Activated CD4-positive, CD25-positive, alpha-beta regulatory T cell (primary cell): ENCODE measurements around the gene AS3MT.
"Not testable (repeated sequence)": the region's sequence is repeated elsewhere in the genome, so short reads cannot be mapped to it uniquely, and the experiment has no call there.

Source experiments
- DNase-seq, 4 experiments: peaks; one replicate each; lab custom pipeline; 2025; lab: John Stamatoyannopoulos, UW

The AS3MT gene

DNA sequence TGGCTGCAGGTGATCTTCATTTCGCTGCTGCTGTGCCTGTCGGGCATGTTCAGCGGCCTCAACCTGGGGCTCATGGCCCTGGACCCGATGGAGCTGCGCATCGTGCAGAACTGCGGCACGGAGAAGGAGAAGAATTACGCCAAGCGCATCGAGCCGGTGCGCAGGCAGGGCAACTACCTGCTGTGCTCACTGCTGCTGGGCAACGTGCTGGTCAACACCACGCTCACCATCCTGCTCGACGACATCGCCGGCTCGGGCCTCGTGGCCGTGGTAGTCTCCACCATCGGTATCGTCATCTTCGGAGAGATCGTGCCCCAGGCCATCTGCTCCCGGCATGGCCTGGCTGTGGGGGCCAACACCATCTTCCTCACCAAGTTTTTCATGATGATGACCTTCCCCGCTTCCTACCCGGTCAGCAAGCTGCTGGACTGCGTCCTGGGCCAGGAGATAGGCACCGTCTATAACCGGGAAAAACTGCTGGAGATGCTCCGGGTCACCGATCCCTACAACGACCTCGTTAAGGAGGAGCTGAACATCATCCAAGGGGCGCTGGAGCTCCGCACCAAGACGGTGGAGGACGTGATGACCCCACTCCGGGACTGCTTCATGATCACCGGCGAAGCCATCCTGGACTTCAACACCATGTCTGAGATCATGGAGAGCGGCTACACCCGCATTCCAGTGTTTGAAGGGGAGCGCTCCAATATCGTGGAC is 50.1 kb downstream of the AS3MT start:
- no peak for DNase-seq

DNA sequence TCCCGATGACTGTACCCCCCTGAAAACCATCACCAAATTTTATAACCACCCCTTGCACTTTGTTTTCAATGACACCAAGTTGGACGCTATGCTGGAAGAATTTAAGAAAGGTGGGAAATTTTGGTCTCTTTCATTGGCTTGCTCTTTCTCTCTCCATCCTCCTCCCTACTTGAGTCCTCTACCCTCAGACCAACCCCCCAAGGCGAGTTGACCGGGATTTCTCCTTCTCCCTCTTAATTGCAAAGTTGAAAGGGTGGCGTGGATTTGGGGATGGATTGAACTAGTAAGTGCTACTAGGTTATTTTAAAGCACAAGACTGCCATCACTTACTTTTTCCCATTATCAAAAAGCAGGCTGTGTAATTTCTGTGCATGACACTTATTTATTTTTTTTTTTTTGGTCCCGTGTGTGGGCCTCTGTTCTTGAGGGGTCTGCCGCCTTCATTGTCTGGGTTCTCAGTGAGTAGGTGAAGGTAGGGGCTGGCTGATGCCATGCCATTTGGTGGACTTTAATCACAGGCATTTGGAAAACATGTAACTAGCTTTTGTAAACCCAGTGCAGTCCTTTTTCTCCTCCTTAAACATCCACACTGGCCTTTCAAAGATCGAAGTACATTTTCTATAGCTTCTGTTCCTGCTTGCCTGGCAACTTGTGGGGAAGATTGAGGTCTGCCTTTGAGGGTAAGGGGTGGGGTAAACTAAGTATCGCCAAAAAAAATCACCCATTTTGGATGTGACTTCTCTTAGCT is 50.9 kb downstream of the AS3MT start:
- no peak for DNase-seq

DNA sequence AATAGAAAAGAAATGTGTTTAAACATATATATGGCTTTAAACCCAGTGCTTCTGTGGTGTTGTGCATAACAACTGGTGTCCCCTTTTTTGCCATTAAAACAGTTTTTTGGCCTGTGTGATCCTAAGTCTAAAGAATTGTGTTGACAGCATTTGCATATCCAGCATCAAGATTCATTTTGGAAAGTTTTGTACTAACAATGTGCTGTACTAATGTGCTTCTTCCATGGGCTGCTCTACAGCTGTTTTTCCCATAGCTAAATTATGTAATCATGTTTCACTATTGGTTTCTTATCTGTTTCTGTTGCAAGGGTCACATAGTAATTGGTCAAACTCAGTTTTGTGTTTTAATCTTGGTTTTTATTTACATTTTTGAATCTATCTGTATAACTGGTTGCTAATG is 54.3 kb downstream of the AS3MT start:
- DNase-seq: no peak

DNA sequence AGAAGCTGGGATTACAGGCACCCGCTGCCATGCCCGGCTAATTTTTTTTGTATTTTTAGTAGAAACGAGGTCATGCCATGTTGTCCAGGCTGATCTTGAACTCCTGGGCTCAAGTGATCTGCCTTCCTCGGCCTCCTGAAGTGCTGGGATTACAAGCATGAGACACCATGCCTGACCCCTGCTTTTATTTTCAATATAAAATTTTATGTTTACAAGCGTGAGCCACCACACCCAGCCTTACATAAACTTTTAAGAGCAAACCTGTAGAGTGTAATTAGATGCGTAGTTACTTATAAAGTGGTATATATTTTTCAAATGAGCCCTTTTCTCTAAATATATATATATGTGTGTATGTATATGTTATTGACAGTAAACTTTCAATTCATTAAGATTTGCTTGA is 57.6 kb downstream of the AS3MT start:
- DNase-seq: no peak

DNA sequence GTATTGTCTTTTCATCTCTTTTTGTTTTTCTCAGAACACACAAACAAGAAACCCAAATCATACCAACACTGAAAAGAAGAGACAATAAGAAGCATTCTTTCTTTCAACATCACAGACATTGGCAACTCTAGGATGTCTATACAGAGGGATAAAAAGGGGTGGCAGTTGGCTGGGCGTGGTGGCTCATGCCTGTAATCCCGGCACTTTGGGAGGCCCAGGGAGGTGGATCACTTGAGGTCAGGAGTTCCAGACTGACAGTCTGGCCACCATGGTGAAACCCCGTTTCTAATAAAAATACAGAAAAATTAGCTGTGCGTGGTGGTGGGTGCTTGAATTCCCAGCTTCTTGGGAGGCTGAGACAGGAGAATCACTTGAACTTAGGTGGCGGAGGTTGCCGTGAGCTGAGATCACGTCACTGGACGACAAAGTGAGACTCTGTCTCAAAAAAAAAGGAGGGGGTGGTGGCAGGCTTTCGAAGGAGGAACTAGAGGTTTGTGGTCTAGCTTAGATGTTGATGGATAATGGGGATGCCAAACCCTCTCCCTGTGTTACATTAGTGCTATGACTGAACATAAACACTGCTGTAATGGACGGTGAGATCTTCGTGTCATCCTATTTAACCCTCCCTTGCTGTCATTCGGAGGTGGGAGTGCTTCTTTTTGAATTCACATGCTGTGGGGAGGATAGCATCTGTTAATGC is 58.2 kb downstream of the AS3MT start:
- DNase-seq: no peak

DNA sequence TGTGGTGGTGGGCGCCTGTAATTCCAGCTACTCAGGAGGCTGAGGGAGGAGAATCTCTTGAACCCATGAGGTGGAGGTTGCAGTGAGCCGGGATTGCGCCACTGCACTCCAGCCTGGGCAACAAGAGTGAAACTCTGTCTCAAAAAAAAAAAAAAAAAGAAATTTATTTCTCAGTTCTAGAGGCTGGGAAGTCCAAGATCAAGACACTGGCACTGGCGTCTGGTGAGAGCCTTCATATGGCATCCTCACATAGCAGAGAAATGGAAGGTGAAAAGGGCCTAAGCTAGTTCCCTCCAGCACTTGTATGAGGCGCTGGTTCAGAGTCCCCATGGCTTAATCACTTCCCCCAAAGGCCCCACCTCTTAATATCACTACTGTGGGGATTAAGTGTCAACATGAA is 59.2 kb downstream of the AS3MT start:
- DNase-seq: not testable (repeated sequence)

DNA sequence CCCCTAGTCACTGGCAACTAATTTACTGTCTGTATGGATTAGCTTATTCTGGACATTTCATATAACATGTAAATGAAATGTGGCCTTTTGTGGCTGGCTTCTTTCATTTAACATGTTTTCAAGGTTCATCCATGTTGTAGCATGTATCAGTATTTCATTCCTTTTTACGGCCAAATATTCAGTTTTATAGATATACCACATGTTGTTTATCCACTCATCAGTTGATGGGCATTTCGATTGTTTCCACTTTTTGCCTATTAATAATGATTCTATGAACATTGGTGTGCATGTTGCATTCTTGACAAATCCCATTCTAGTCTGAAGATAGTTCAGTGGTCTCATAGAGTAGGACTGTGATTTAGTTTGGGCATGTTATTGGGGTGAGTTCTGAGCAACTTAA is 61.5 kb downstream of the AS3MT start:
- no peak for DNase-seq

DNA sequence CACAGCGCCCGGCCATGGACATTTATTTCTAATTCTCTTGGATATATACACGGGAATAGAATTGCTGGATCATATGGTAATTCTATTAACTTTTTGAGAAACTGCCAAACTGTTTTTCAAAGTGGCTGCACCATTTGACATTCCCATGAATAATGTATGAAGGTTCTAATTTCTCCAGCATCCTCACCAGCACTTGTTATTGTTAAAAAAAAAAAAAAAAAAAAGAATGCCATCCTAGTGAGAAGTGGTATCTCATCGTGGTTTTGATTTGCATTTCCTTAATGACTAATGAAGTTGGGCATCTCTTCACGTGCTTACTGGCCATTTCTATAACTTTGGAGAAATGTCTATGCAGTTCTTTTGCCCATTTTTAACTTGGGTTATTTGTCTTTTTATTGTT is 62.4 kb downstream of the AS3MT start:
- DNase-seq: no peak

DNA sequence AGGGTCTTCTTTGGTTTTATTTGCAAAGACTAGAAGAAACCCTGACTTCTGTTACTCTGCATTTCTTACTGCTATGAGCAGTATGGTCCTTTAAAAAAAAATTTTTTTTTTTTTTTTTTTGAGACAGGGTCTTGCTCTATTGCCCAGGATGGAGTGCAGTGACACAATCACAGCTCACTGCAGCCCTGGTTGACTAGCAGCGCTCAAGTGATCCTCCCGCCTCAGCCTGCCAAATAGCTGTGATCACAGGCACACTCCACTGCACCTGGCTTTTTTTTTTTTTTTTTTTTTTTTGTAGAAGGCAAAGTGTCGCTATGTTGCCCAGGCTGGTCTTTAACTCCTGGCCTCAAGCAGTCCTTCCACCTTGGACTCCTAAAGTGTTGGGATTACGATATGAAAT is 66.2 kb downstream of the AS3MT start:
- no peak for DNase-seq

DNA sequence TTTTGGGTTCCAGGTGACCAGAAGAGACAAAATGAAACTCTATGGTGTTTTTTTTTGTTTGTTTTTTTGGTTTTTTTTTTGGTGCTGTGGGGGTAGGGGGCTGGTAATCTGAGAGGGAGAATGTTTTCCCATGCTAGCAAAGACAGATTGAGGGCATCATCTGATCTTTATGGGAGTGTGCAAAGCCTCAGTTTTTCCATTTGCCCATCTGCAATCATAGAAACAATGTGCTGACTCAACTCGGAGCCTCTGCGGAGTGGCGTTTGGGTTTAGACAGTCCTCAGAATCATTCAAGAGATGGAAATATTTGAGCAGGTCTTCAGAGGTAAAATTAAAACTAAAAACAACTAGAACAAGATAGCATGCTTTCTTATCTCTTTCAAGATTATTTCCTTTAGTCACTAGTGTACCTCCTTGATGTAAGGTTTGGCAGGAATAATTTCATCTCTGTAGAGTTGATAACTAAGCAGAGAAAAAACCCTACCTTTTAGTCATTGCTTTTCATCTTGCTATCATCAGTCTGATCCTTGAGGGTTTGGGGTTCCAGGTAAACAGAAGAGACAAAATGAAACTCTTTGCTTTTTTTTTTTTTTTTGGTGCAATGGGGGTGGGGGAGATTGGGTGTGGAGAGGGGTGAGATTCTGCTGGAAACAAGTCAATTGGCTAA is 66.8 kb downstream of the AS3MT start:
- no peak for DNase-seq

DNA sequence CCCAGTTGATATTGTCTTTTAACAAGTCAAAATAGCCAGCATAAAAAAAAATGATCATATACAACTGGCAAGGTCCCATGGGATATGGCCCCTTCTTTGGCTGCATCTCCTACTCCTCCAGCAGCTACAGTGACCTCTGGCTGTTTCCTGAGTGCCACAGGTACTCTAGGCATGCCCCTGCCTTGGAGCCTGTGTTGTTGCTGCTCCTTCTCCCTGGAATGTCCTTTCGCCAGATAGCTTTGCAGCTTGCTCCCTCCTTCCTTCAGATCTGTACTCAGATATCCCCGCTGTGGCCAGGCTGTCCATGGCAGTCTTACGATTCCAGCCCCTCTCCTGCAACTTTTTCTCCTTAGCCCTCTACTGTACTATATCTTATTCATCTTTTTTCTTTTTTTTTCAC is 72.1 kb downstream of the AS3MT start:
- no peak for DNase-seq

DNA sequence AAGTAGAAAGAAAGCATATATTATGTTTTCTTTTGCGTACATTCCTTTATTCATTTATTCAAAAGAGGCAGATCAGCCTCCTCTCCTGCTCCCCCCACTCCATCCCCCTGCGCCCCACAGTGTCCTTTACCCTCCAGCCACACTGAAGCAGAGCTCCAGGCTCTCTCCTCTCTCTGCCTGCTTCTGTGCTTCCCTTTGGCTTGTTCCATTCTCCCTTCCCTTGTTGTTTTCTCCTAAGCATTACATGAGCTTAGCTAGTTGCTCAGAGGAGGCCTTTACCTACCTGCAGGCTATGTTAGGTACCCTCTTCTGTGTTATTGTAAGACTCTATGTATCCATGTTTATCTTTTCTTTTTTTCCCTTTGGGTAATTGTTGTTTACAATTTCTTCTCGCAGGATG is 76.2 kb downstream of the AS3MT start:
- DNase-seq: no peak

DNA sequence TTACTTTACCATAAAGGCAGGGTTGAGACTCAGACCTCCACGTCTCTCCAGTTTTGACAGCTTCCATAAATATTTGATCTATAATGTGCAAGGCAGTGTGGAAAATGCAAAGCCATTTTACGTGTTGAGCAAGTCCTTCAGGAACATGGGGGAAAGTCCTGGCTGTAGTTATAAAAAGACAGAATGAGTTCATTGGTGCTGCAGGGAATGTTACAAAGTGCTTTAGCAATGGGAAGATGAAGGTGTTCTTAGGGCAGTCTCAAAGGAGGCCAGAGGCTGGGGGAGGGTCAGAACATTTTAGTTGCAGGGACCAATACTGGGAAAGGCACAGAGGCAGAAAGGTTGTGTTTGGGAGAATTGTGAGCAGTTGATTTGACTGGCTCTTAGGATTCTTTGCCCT is 76.7 kb downstream of the AS3MT start:
- no peak for DNase-seq

DNA sequence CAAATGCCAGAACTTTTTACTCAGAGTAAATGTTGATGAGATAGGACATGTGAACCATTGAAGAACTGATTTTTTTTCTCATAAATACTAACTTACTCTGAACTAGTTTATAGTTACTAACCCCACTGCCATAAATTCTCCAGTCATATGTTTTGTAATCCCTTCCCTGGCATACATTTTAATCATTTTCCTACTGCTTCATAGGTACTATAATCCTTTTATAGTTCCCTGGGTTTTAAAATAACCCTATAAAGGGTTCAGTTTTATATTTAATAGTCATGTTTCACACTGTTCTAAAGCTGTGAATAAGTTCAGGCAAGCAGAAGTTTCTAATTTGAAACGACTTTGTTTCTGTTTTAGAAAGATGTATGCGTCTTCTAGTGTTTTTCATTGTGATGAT is 77.7 kb downstream of the AS3MT start:
- no peak for DNase-seq

DNA sequence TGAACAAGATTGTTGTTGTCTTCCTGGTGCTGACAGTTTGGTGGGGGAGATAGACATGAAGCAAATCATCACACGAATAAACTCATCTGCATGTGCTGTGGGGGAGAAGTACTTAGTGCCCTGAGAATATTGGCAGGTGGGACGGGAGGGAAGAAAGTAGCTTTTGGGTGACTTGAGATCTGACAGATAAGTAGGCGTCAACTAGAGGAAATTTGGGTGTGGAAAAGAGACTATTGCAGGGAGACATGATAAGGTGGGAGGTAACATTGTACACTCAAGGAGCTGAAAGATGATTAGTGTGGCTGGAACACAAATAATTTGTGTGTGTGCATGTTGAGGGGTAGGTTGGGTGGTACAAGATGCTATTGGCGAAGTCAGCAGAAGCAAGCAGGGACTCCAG is 78.9 kb downstream of the AS3MT start:
- no peak for DNase-seq

DNA sequence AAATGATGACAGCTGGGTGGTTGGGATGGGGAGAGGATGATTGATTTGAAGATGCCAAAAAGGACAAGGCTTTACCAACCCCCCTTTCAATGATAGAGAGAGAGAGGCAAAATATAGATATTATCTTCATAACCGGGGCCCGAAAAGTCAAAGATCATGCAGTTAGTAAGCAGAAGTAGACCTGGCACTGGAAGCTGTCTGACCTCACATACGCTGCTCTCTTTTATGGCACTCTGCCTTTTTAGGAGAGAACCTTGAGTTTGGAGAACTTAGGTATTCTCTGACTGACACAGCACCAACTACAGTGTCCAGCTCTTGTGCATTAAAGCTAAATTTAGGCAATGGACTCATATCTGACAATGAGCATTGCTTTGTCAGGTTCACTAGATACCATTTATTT is 79.5 kb downstream of the AS3MT start:
- DNase-seq: no peak

DNA sequence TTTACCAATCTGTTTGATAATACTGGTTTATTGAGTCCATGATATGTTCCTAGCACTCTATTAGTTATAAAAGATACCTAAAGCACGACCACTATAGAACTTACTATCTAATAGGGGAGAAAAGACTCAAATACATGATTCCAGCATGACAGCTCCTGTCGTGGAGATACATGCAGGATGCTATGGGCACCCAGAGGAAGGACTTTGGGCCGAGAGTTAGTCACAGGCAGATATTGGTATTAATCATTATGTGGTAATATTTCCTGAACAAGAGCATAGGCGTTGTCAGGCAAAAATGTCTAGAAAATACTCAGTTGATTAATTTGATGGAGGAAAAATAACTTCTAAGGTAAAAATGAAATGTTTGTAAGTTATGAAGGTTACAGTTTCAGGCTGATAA is 80.6 kb downstream of the AS3MT start:
- DNase-seq: no peak

DNA sequence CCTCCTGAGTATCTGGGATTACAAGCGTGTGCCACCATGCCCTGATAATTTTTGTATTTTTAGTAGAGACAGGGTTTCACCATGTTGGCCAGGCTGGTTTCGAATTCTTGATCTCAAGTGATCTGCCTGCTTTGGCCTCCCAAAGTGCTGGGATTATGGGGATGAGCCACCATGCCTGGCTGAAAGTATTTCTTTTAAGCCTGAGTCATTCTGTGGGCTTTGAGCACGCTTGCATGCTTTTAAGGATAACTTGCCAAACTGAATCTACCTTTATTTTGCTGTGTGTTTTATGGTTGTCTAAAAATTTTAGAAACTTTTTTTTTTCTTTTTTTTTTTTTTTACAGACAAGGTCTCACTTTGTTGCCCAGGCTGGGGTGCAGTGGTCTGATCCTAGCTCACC is 82.0 kb downstream of the AS3MT start:
- DNase-seq: no peak
